ENCODE measurements around the gene IL1R2. TPM values are rescaled to one million over a fixed set of nuclear protein-coding genes. Genes with fewer than 3 reads are reported as not detected.

The IL1R2 gene
- total and polyA plus RNA-seq, 8 donors = 0.39 to 3.8 (median 1.6) TPM

GRCh38 chr2:102058293-102058833, 66.6 kb downstream of the IL1R2 start:
- ATAC-seq (no peak), FAIRE-seq (no peak), DNase-seq (no peak)
- H3K9me3 ChIP-seq = no peaks in the 10 kb centered on the region
- no peaks in the 10 kb centered on the region for H3K27me3 ChIP-seq
- no peak overlapping the region for H3K4me3 ChIP-seq
- intact Hi-C loops (cut with DNase I) = no loop called here
- TF ChIP-seq CTCF (IDR thresholded peaks at IDR 0.05) = no peak
- WGBS, 2 donors = 77 to 91% methylated on average over 8 of the region's 8 CpGs
- peaks cover 0 to 10% (median 0%) of the 10 kb centered on the region in 3 donors for H3K4me1 ChIP-seq
- no peaks in the 10 kb centered on the region for H3K36me3 ChIP-seq
- no peak overlapping the region for H3K27ac ChIP-seq

DNA sequence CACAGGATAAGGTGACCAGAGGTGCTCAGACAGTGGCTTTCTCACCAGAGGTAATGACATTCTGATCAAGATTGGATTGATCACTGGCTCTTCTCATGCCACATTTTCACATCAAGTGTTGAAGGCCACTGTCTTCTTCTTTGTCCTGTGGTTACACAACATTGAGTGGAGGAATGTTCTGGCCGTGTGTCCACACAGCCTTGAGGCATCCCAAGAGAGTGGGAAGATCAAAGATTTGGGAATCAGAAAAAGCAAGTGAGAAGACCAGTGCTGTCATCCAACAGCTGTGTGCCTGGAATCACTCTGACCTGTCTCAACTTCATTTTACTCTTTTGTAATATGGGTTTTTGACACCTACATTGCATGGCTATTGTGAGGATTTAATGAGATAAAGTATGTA, 67.4 kb downstream of the IL1R2 start:
- 61 to 95% methylated on average over 1 of the region's 1 CpG for WGBS, 2 donors
- ATAC-seq (no peak), DNase-seq (no peak), FAIRE-seq (no peak)
- Histone ChIP-seq H3K4me3 (no peak overlapping the region), H3K27me3 (no peaks in the 10 kb centered on the region), H3K9me3 (no peaks in the 10 kb centered on the region), H3K36me3 (no peaks in the 10 kb centered on the region), H3K4me1 (peaks cover 5 to 16% (median 6%) of the 10 kb centered on the region in 3 donors), H3K27ac (no peak overlapping the region)
- TF ChIP-seq CTCF (IDR thresholded peaks at IDR 0.05) = no peak
- intact Hi-C loops (cut with DNase I) = no loop called here

GRCh38 chr2:102060047-102060446, 68.3 kb downstream of the IL1R2 start:
- Histone ChIP-seq H3K27me3 (no peaks in the 10 kb centered on the region), H3K36me3 (no peaks in the 10 kb centered on the region), H3K9me3 (no peaks in the 10 kb centered on the region), H3K4me3 (no peak overlapping the region), H3K27ac (no peak overlapping the region), H3K4me1 (peaks cover 6 to 25% (median 11%) of the 10 kb centered on the region in 3 donors)
- TF ChIP-seq CTCF (IDR thresholded peaks at IDR 0.05) = no peak
- 78 to 79% methylated on average over 3 of the region's 3 CpGs for WGBS, 2 donors
- FAIRE-seq = no peak
- DNase-seq = no peak
- ATAC-seq = no peak
- intact Hi-C loops (cut with DNase I) = no loop called here

- no peak for TF ChIP-seq CTCF (IDR thresholded peaks at IDR 0.05)
- H3K36me3 ChIP-seq = no peaks in the 10 kb centered on the region
- no peak for ATAC-seq
- 84 to 88% methylated on average over 4 of the region's 4 CpGs for WGBS, 2 donors
- no peak overlapping the region for H3K27ac ChIP-seq
- no peak overlapping the region for H3K4me3 ChIP-seq
- peaks cover 6 to 29% (median 11%) of the 10 kb centered on the region in 3 donors for H3K4me1 ChIP-seq
- no peaks in the 10 kb centered on the region for H3K27me3 ChIP-seq
- DNase-seq = no peak
- no peak for FAIRE-seq
- intact Hi-C loops (cut with DNase I) = no loop called here
- H3K9me3 ChIP-seq = no peaks in the 10 kb centered on the region
Observed at GRCh38 chr2:102060792-102061191, 69.0 kb downstream of the IL1R2 start.

- Histone ChIP-seq H3K27me3 (no peaks in the 10 kb centered on the region), H3K36me3 (no peaks in the 10 kb centered on the region), H3K4me3 (no peak overlapping the region), H3K27ac (no peak overlapping the region), H3K4me1 (peaks cover 6 to 29% (median 11%) of the 10 kb centered on the region in 3 donors), H3K9me3 (no peaks in the 10 kb centered on the region)
- TF ChIP-seq CTCF (IDR thresholded peaks at IDR 0.05) = no peak
- DNase-seq (no peak), ATAC-seq (no peak), FAIRE-seq (no peak)
- 83 to 86% methylated on average over 7 of the region's 7 CpGs for WGBS, 2 donors
- intact Hi-C loops (cut with DNase I) = no loop called here
Observed at GRCh38 chr2:102061286-102061699, 69.5 kb downstream of the IL1R2 start.

Measured in pancreas (tissue), 10 donors.